SK-N-SH (cell line): ENCODE data around the gene MYOM1.

ENCODE experiments used
- CTCF ChIP-seq: fragments of 200-600 bp; sonication (generic); IDR thresholded peaks from 2 replicates; pipeline ENCODE4 v1.6.1; 2017; ENCODE audit warnings: antibody characterized with exemption, mild to moderate bottlenecking, moderate library complexity
- ELF1 ChIP-seq: IDR thresholded peaks from 2 replicates; pipeline ENCODE4 v1.4.0; 2012
- EZH2phosphoT487 ChIP-seq: fragments of 200-600 bp; sonication (generic); IDR thresholded peaks from 2 replicates; pipeline ENCODE4 v1.6.1; 2017; ENCODE audit warnings: low read depth, mixed run types, mild to moderate bottlenecking, antibody characterized with exemption, moderate library complexity, borderline replicate concordance
- FOSL2 ChIP-seq: IDR thresholded peaks from 2 replicates; pipeline ENCODE4 v1.4.0; 2012; ENCODE audit warnings: low read depth, mild to moderate bottlenecking, moderate library complexity, borderline replicate concordance
- GATA2 ChIP-seq: sonication (generic); formaldehyde crosslinking; IDR thresholded peaks from 2 replicates; pipeline ENCODE4 v1.5.0; 2020; ENCODE audit warnings: mild to moderate bottlenecking, missing genetic modification reagents
- JUND ChIP-seq: IDR thresholded peaks from 2 replicates; pipeline ENCODE4 v1.4.0; 2012
- PBX3 ChIP-seq: IDR thresholded peaks from 2 replicates; pipeline ENCODE4; 2012
- POLR2AphosphoS5 ChIP-seq: IDR thresholded peaks from 2 replicates; pipeline ENCODE4 v1.6.1; 2012; ENCODE audit warnings: low read depth, low read length
- RCOR1 ChIP-seq: fragments of 150-350 bp; IDR thresholded peaks from 2 replicates; pipeline ENCODE4 v1.6.1; 2017; ENCODE audit warnings: antibody characterized with exemption, low read length
- REST ChIP-seq: IDR thresholded peaks from 2 replicates; pipeline ENCODE4 v1.6.1; 2012; ENCODE audit warnings: mild to moderate bottlenecking, low read depth, low read length, moderate library complexity
- SMC3 ChIP-seq: IDR thresholded peaks from 2 replicates; pipeline ENCODE4 v1.6.1; 2012; ENCODE audit warnings: low read depth, low read length, improper control_type of control experiment
- YY1 ChIP-seq: IDR thresholded peaks from 2 replicates; pipeline ENCODE4 v1.4.0; 2012; ENCODE audit warnings: low read depth, mild to moderate bottlenecking
- TF ChIP-seq, protein P1 (sequence below): IDR thresholded peaks from 2 replicates; pipeline ENCODE4 v1.4.0; 2012; ENCODE audit warnings: low read depth

GRCh38 chr18:3209859-3210569, 9.8 kb downstream of the MYOM1 start:
- TF ChIP-seq EZH2phosphoT487 (no peak), CTCF (no peak), GATA2 (no peak), PBX3 (no peak), YY1 (no peak), POLR2AphosphoS5 (no peak), RCOR1 (no peak), JUND (no peak), FOSL2 (no peak), SMC3 (no peak), ELF1 (no peak), REST (no peak)
- TF ChIP-seq, protein P1, sequence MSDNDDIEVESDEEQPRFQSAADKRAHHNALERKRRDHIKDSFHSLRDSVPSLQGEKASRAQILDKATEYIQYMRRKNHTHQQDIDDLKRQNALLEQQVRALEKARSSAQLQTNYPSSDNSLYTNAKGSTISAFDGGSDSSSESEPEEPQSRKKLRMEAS, result no peak
